ENCODE data around the gene PLEKHA6.

PLEKHA6 gene

GRCh38 chr1:204359474-204360255, at the start of gene PLEKHA6:
PLEKHA6 (minus strand) TSS chr1:204359929; CDS start chr1:204273727, 86,202 bp downstream.
- DNase-seq = peak; percentile 77

- no peak for DNase-seq
Measured at GRCh38 chr1:204409123-204409522, 49.4 kb upstream of the PLEKHA6 start.

- no peak for DNase-seq
Measured at GRCh38 chr1:204408602-204409001, 48.9 kb upstream of the PLEKHA6 start.

GRCh38 chr1:204408074-204408507, 48.4 kb upstream of the PLEKHA6 start:
- peak; percentile 49 for DNase-seq

GRCh38 chr1:204407295-204407971, 47.7 kb upstream of the PLEKHA6 start:
- no peak for DNase-seq

GRCh38 chr1:204406621-204407020, 46.9 kb upstream of the PLEKHA6 start:
- DNase-seq = no peak

- DNase-seq = no peak
Measured at GRCh38 chr1:204405988-204406387, 46.3 kb upstream of the PLEKHA6 start.

- no peak for DNase-seq
Measured at GRCh38 chr1:204404629-204405028, 44.9 kb upstream of the PLEKHA6 start.

GRCh38 chr1:204402391-204402790, 42.7 kb upstream of the PLEKHA6 start:
- no peak for DNase-seq

GRCh38 chr1:204401730-204402129, 42.0 kb upstream of the PLEKHA6 start:
- DNase-seq = no peak

- no peak for DNase-seq
Measured at GRCh38 chr1:204400882-204401510, 41.3 kb upstream of the PLEKHA6 start.

- DNase-seq = peak; percentile 89
Measured at GRCh38 chr1:204398197-204399125, 38.7 kb upstream of the PLEKHA6 start.

- DNase-seq = no peak
Measured at GRCh38 chr1:204396015-204396583, 36.4 kb upstream of the PLEKHA6 start.

GRCh38 chr1:204391629-204392028, 31.9 kb upstream of the PLEKHA6 start:
- DNase-seq = no peak

- no peak for DNase-seq
Measured at GRCh38 chr1:204390751-204391466, 31.2 kb upstream of the PLEKHA6 start.

GRCh38 chr1:204385727-204386126, 26.0 kb upstream of the PLEKHA6 start:
- DNase-seq = no peak

- DNase-seq = no peak
Measured at GRCh38 chr1:204384636-204385352, 25.1 kb upstream of the PLEKHA6 start.

- no peak for DNase-seq
Measured at GRCh38 chr1:204383163-204383904, 23.6 kb upstream of the PLEKHA6 start.

GRCh38 chr1:204382714-204383083, 23.0 kb upstream of the PLEKHA6 start:
- DNase-seq = no peak

- DNase-seq = no peak
Measured at GRCh38 chr1:204380293-204380831, 20.6 kb upstream of the PLEKHA6 start.

Measured in NCI-H2107 (cell line).